ENCODE data around the gene DZANK1. TPM values are rescaled to one million over a fixed set of nuclear protein-coding genes. Genes with fewer than 3 reads are reported as not detected.

DZANK1 gene
- total RNA-seq, 2 experiments from 2014 or later = 1.4 to 2.0 TPM

- peak overlapping the region; percentile 83 for H3K27ac Mint-ChIP-seq
- peaks cover 12% of the 10 kb centered on the region for H3K4me1 Mint-ChIP-seq
- H3K27me3 Mint-ChIP-seq = no peaks in the 10 kb centered on the region
- peak overlapping the region; percentile 97 for H3K4me3 Mint-ChIP-seq
- DNase-seq = no peak
- ATAC-seq = no peak
- ChIA-PET CTCF (interaction anchor here (0.6 to 2.6 kb wide), 5 partner anchors 9 to 526 kb away, joined by 3 to 19 read pairs (median 4); partner anchors contain the start of gene SEC23B), POLR2A (interaction anchor here (2.5 to 3.3 kb wide), 2 partner anchors 9 to 30 kb away, joined by 12 to 28 read pairs; partner anchors contain the start of genes DZANK1, POLR3F and SEC23B)
- H3K9me3 Mint-ChIP-seq (ENCODE audit: low read depth) = no peaks in the 10 kb centered on the region
- peaks cover 6% of the 10 kb centered on the region for H3K36me3 Mint-ChIP-seq (ENCODE audit: low read depth)
- intact Hi-C loops (cut with DNase I, micrococcal nuclease) = loop anchor here (1.0 to 2.0 kb wide), 4 partner anchors 10 to 209 kb away; partner anchors contain the start of genes DZANK1 (in 2 of the 2), POLR3F (in 2 of the 2), SEC23B (in 2 of the 2) and ZNF133 (in 1 of the 2)
Observed at GRCh38 chr20:18497603-18498002, 30.8 kb upstream of the DZANK1 start.

GRCh38 chr20:18496740-18497592 is 30.1 kb upstream of the DZANK1 start, which contains the start of gene RBBP9:
Gene RBBP9, minus strand, starts transcription at chr20:18497225. Its CDS starts 58 bp downstream, at chr20:18497167.
- no peaks in the 10 kb centered on the region for H3K27me3 Mint-ChIP-seq
- H3K4me1 Mint-ChIP-seq = peaks cover 12% of the 10 kb centered on the region
- peak; percentile 88 for DNase-seq
- ChIA-PET CTCF (interaction anchor here (0.6 to 2.6 kb wide), 5 partner anchors 10 to 110 kb away, joined by 3 to 19 read pairs (median 4); partner anchors contain the start of gene SEC23B), POLR2A (interaction anchor here (0.6 to 3.3 kb wide), 3 partner anchors 10 to 76 kb away, joined by 3 to 28 read pairs (median 12); partner anchors contain the start of genes DZANK1, POLR3F and SEC23B)
- peak within 1 kb of the TSS; percentile 97 for H3K4me3 Mint-ChIP-seq
- H3K27ac Mint-ChIP-seq = peak within 1 kb of the TSS; percentile 83
- intact Hi-C loops (cut with DNase I, micrococcal nuclease) = loop anchor here (1.0 to 2.0 kb wide), 4 partner anchors 10 to 208 kb away; partner anchors contain the start of genes DZANK1 (in 2 of the 2), POLR3F (in 2 of the 2), SEC23B (in 2 of the 2) and ZNF133 (in 1 of the 2)
- H3K9me3 Mint-ChIP-seq (ENCODE audit: low read depth) = no peaks in the 10 kb centered on the region
- ATAC-seq = peak; percentile 99
- H3K36me3 Mint-ChIP-seq (ENCODE audit: low read depth) = peaks cover 6% of the 10 kb centered on the region

- ChIA-PET POLR2A (interaction anchor here (0.6 to 3.3 kb wide), 3 partner anchors 11 to 75 kb away, joined by 3 to 28 read pairs (median 12); partner anchors contain the start of genes DZANK1, POLR3F and SEC23B), CTCF (interaction anchor here (0.7 to 2.6 kb wide), 3 partner anchors 11 to 591 kb away, joined by 3 to 19 read pairs (median 3); partner anchors contain the start of genes POLR3F and SEC23B)
- Mint-ChIP-seq H3K27me3 (no peaks in the 10 kb centered on the region), H3K36me3 (ENCODE audit: low read depth) (peaks cover 6% of the 10 kb centered on the region), H3K4me3 (peak overlapping the region; percentile 97), H3K9me3 (ENCODE audit: low read depth) (no peaks in the 10 kb centered on the region), H3K27ac (no peak overlapping the region), H3K4me1 (peaks cover 12% of the 10 kb centered on the region)
- DNase-seq = no peak
- intact Hi-C loops (cut with DNase I, micrococcal nuclease) = loop anchor here in 1 of 2 experiments (2.0 kb wide), 2 partner anchors 83 to 207 kb away; partner anchors contain the start of gene ZNF133
- ATAC-seq = no peak
Observed at GRCh38 chr20:18496042-18496441, 29.2 kb upstream of the DZANK1 start.

- no peak for DNase-seq
- POLR2A ChIA-PET = no interaction called here
- H3K27ac Mint-ChIP-seq = no peak overlapping the region
- no peaks in the 10 kb centered on the region for H3K9me3 Mint-ChIP-seq (ENCODE audit: low read depth)
- CTCF ChIA-PET = no interaction called here
- no peaks in the 10 kb centered on the region for H3K27me3 Mint-ChIP-seq
- intact Hi-C loops (cut with DNase I, micrococcal nuclease) = no loop called here
- no peaks in the 10 kb centered on the region for H3K4me1 Mint-ChIP-seq
- no peak for ATAC-seq
- H3K36me3 Mint-ChIP-seq (ENCODE audit: low read depth) = peaks cover 21% of the 10 kb centered on the region
- no peak overlapping the region for H3K4me3 Mint-ChIP-seq
Observed at GRCh38 chr20:18488301-18488700, 21.5 kb upstream of the DZANK1 start.

GRCh38 chr20:18481596-18481995 is 14.8 kb upstream of the DZANK1 start:
- POLR2A ChIA-PET = no interaction called here
- H3K4me3 Mint-ChIP-seq = no peak overlapping the region
- no peak for DNase-seq
- H3K27ac Mint-ChIP-seq = no peak overlapping the region
- intact Hi-C loops (cut with DNase I, micrococcal nuclease) = no loop called here
- no peaks in the 10 kb centered on the region for H3K4me1 Mint-ChIP-seq
- H3K9me3 Mint-ChIP-seq (ENCODE audit: low read depth) = no peaks in the 10 kb centered on the region
- CTCF ChIA-PET = no interaction called here
- no peak for ATAC-seq
- H3K36me3 Mint-ChIP-seq (ENCODE audit: low read depth) = peaks cover 34% of the 10 kb centered on the region
- H3K27me3 Mint-ChIP-seq = no peaks in the 10 kb centered on the region

- CTCF ChIA-PET = interaction anchor here (1.2 to 2.5 kb wide), 2 partner anchors 10 to 19 kb away, joined by 5 to 9 read pairs; partner anchors contain the start of genes DZANK1, POLR3F and RBBP9
- Mint-ChIP-seq H3K27me3 (no peaks in the 10 kb centered on the region), H3K4me1 (no peaks in the 10 kb centered on the region), H3K27ac (no peak overlapping the region), H3K9me3 (ENCODE audit: low read depth) (no peaks in the 10 kb centered on the region), H3K4me3 (no peak overlapping the region), H3K36me3 (ENCODE audit: low read depth) (peaks cover 38% of the 10 kb centered on the region)
- no peak for ATAC-seq
- DNase-seq = no peak
- intact Hi-C loops (cut with DNase I, micrococcal nuclease) = no loop called here
- POLR2A ChIA-PET = no interaction called here
Observed at GRCh38 chr20:18477821-18478220, 11.0 kb upstream of the DZANK1 start.

- ATAC-seq = no peak
- Mint-ChIP-seq H3K9me3 (ENCODE audit: low read depth) (no peaks in the 10 kb centered on the region), H3K4me1 (no peaks in the 10 kb centered on the region), H3K4me3 (no peak overlapping the region), H3K36me3 (ENCODE audit: low read depth) (peaks cover 34% of the 10 kb centered on the region), H3K27me3 (no peaks in the 10 kb centered on the region), H3K27ac (no peak overlapping the region)
- POLR2A ChIA-PET = no interaction called here
- intact Hi-C loops (cut with DNase I, micrococcal nuclease) = no loop called here
- DNase-seq = no peak
- CTCF ChIA-PET = interaction anchor here (1.2 to 2.5 kb wide), 2 partner anchors 10 to 20 kb away, joined by 5 to 9 read pairs; partner anchors contain the start of genes DZANK1, POLR3F and RBBP9
Observed at GRCh38 chr20:18477218-18477617, 10.4 kb upstream of the DZANK1 start.

- H3K9me3 Mint-ChIP-seq (ENCODE audit: low read depth) = no peaks in the 10 kb centered on the region
- peak; percentile 8 for ATAC-seq
- H3K4me1 Mint-ChIP-seq = peaks cover 21% of the 10 kb centered on the region
- ChIA-PET CTCF (interaction anchor here (0.8 to 2.7 kb wide), 5 partner anchors 11 to 118 kb away, joined by 3 to 11 read pairs (median 7); partner anchors contain the start of gene SEC23B), POLR2A (interaction anchor here (0.9 to 2.1 kb wide), 7 partner anchors 8 to 329 kb away, joined by 3 to 21 read pairs (median 6); partner anchors contain the start of genes DTD1, KAT14, PET117 and RBBP9)
- peaks cover 5% of the 10 kb centered on the region for H3K36me3 Mint-ChIP-seq (ENCODE audit: low read depth)
- intact Hi-C loops (cut with DNase I, micrococcal nuclease) = no loop called here
- DNase-seq = no peak
- H3K27me3 Mint-ChIP-seq = no peaks in the 10 kb centered on the region
- H3K27ac Mint-ChIP-seq = peak overlapping the region; percentile 89
- peak overlapping the region; percentile 91 for H3K4me3 Mint-ChIP-seq
Observed at GRCh38 chr20:18466574-18466893, 296 bp downstream of the DZANK1 start.

- H3K36me3 Mint-ChIP-seq (ENCODE audit: low read depth) = peaks cover 5% of the 10 kb centered on the region
- peaks cover 21% of the 10 kb centered on the region for H3K4me1 Mint-ChIP-seq
- no peaks in the 10 kb centered on the region for H3K27me3 Mint-ChIP-seq
- DNase-seq = no peak
- no peak for ATAC-seq
- H3K27ac Mint-ChIP-seq = no peak overlapping the region
- CTCF ChIA-PET = interaction anchor here (0.7 to 2.7 kb wide), 4 partner anchors 10 to 48 kb away, joined by 3 to 11 read pairs (median 5); partner anchors contain the start of gene SEC23B
- H3K4me3 Mint-ChIP-seq = peak overlapping the region; percentile 43
- intact Hi-C loops (cut with DNase I, micrococcal nuclease) = no loop called here
- POLR2A ChIA-PET = interaction anchor here (0.6 to 1.6 kb wide), 2 partner anchors 123 to 328 kb away, joined by 3 to 6 read pairs; partner anchors contain the start of genes KAT14 and PET117
- H3K9me3 Mint-ChIP-seq (ENCODE audit: low read depth) = no peaks in the 10 kb centered on the region
Observed at GRCh38 chr20:18465536-18466200, 1.2 kb downstream of the DZANK1 start.

GRCh38 chr20:18456600-18456999 is 10.2 kb downstream of the DZANK1 start:
- no peaks in the 10 kb centered on the region for H3K4me1 Mint-ChIP-seq
- no peak overlapping the region for H3K4me3 Mint-ChIP-seq
- H3K9me3 Mint-ChIP-seq (ENCODE audit: low read depth) = no peaks in the 10 kb centered on the region
- intact Hi-C loops (cut with DNase I, micrococcal nuclease) = no loop called here
- ChIA-PET POLR2A (no interaction called here), CTCF (interaction anchor here (0.8 to 2.7 kb wide), 2 partner anchors 9 to 23 kb away, joined by 3 to 11 read pairs; partner anchors contain the start of genes DZANK1 and POLR3F)
- H3K36me3 Mint-ChIP-seq (ENCODE audit: low read depth) = no peaks in the 10 kb centered on the region
- ATAC-seq (no peak), DNase-seq (no peak)
- no peaks in the 10 kb centered on the region for H3K27me3 Mint-ChIP-seq
- H3K27ac Mint-ChIP-seq = no peak overlapping the region

- Mint-ChIP-seq H3K27ac (no peak overlapping the region), H3K36me3 (ENCODE audit: low read depth) (peaks cover 2% of the 10 kb centered on the region), H3K4me3 (no peak overlapping the region), H3K4me1 (no peaks in the 10 kb centered on the region), H3K9me3 (ENCODE audit: low read depth) (no peaks in the 10 kb centered on the region), H3K27me3 (no peaks in the 10 kb centered on the region)
- ChIA-PET POLR2A (no interaction called here), CTCF (no interaction called here)
- ATAC-seq = no peak
- intact Hi-C loops (cut with DNase I, micrococcal nuclease) = no loop called here
- no peak for DNase-seq
Observed at GRCh38 chr20:18443886-18444285, 22.9 kb downstream of the DZANK1 start.

Measured in activated CD4-positive, alpha-beta T cell treated with anti-CD3 and anti-CD28 coated beads for 36 hours (primary cell).